Femur (tissue), 1 donor: Measurements from ENCODE around the gene GATB.
A peak's percentile ranks its signal among the peaks of the same experiment; 100 is the strongest.

Experiments used
- DNase-seq: peaks from one replicate; pipeline ENCODE4 v3.0.0-alpha.2; 2017

Gene GATB, protein sequence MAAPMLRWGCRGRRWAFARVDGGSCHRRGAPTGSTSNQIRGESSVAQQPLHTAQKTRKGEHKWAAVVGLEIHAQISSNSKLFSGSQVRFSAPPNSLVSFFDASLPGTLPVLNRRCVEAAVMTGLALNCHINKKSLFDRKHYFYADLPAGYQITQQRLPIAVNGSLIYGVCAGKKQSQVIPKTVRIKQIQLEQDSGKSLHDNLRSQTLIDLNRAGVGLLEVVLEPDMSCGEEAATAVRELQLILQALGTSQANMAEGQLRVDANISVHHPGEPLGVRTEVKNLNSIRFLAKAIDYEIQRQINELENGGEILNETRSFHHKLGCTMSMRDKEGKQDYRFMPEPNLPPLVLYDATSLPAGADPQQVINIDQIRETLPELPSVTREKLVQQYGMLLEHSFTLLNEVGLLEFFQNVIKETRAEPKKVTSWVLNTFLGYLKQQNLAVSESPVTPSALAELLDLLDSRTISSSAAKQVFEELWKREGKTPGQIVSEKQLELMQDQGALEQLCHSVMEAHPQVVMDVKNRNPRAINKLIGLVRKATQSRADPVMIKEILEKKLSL

DNA sequence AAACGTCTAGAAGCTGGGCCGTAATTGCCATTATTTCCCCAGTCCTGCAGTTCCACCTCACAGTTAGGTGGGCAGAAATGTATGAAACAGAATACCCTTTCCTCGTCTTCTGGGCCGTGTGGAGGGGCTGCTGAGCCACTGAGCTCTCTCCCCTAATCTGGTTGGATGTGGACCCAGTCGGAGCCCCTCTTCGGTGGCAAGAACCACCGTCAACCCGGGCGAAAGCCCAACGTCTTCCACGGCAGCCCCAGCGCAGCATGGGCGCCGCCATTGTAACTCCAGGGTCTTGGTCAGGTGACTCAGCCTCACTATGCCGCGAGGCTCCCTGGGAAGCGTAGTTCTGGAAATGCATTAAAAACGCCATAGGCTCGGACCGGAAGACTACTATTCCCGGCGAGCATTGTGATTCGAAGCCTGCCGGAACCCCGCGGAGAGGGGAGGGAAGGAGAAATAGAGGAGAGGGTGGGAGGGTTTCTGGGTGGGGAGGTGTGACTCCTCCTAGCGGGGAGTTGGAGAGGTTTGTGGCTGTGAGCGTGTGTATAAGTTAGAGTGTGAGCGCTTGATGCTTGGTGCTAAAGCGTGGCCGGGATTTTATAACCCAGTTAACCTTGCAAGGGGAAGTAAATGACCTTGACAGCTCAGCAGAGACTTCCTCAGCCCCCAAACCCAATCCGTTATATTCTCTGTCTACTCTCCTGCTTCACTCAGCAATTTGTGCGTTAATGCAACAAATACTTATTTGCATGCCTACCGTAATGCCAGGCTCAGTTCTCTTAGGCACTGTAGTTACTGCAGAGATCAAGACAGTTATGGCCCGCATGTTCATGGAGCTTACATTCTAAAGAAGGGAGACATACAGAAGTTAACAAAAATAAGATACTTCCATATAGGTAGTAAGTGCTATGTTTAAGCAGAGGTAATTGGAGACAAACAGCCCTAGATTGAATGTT, at the start of gene GATB:
GATB (minus strand) TSS at position 296 of the 950 bp plus-strand sequence; CDS start at position 271, 25 bp downstream.
- DNase-seq, result peak; percentile 98

DNA sequence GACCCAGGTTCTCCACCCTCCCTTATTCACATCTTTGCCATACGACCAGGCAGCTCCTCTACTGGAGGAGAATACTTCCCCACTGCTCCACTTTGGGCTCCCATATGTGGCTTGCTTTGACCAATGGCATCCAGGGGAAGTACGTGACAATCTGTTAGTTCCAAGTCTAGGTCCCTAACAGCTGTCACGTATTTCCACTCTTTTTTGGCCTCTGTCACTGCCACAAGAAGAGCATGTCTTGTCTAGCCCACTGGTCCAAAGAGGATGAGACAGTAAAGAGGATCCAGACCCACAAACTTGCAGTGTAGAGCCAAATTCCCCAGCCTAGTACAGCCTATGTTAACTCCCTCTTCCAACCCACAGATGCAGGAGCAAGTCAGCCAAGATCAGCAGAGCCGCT, 49.7 kb upstream of the GATB start:
- DNase-seq, result no peak

DNA sequence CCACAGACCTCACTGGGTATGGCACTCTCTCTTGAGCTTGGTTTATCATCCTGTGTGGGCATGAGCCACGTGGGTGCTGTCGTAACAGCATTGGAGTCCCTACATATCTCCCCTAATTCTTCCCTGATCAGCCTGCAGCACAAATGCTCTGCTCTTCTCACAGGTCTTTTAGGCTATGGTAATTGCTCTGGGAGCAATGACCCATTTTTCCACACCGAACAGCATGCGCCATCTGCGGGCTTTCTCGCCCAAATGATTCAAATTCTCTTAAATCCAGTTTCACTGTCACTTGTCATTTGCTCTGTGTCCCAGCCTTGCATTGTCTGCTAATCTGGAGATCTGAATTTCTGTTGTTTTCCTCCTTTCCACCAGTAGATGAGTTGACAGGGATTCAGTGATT, 48.9 kb upstream of the GATB start:
- DNase-seq, result no peak

DNA sequence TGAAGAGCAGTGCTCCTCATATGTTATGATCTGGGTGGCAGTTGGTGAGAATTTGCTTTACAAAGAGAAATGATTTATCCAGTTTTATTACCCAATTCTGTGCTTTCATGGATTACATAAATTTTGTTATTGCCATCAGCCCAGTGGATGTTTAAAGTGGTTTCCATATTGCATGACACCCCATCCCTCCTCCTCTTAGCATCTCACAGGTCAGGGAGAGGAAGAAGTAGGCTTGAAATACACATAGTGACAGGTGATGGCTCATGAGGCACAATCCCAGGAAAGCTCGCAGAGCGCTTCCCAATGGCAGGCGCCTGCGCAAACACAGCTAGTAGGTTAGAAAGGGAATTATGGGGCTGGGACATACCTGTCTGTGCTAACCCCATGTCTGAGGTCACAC, 47.7 kb upstream of the GATB start:
- DNase-seq, result no peak

DNA sequence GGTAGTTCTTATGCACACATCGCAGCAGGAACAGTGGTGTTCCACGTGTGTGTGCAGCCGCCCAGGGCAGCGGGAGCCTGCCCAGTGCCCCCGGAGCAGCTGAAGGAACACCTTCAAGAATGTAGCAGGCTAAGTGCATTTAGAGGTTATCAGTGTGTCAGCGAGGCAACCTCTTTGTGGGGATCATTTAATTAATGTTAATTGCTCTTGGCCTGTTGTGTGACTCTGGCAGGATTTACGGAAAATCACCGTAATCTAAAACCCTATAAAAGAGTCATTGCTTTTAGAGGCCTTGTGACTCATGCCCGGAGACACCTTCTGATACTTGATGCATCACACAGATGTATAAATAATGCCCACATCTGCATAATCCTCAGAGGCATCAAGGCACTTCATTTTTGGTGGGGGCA, 47.3 kb upstream of the GATB start:
- no peak for DNase-seq

DNA sequence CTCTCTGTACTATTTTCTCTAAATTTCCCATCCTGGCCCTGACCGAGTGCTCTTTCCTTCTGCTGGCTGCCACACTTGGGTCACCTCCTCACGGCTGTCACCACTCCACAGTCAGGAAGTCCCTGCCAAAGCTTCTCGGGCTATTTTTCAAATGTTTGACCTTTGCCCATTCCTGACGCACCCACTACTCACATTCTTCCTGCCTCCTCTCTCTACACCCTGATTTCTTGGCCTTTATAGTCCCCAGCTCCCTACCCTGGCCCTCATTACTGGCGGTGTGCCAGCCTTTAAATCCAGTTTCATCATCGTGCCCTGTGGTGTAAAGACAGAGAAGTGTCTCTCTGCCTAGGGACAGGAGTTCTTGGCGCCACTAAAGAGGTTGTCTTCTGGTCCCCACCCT, 46.4 kb upstream of the GATB start:
- peak; percentile 31 for DNase-seq

DNA sequence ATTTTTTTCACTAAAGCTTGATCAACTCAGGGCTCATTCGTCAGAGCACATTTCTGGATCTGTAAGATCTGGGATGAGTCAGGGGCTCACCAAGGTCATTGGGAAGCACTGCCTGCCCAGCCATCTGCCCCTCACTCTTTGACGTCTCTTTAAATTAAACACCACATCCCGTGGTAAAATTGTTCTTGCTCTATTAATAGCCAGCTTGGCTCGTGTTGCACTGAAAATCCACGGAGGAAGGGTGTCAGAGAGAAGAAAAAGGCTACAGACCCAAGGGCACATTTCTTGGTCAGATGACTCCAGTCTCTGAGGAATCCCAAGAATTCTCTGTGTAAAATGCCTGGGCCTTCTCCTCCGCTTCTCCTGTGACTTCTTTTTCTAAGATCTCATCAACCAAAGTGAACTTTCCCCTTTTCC, 45.7 kb upstream of the GATB start:
- DNase-seq, result no peak

DNA sequence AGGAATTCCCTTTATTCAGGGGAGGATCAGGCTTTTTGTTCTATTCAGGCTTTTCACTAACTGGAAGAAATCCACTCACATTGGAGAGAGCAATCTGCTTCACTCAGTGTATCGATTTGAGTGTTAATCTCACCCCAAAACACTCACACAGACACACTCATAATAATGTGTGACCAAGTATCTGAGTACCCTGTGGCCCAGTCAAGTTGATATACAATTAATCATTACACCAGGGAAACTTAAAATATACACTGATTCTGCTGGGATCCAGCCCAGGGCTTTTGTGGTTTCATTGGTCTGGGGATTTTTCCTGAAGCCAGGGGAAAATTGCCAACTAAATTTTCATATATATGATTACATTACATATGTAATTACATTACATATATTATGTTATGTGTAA, 44.0 kb upstream of the GATB start:
- no peak for DNase-seq

DNA sequence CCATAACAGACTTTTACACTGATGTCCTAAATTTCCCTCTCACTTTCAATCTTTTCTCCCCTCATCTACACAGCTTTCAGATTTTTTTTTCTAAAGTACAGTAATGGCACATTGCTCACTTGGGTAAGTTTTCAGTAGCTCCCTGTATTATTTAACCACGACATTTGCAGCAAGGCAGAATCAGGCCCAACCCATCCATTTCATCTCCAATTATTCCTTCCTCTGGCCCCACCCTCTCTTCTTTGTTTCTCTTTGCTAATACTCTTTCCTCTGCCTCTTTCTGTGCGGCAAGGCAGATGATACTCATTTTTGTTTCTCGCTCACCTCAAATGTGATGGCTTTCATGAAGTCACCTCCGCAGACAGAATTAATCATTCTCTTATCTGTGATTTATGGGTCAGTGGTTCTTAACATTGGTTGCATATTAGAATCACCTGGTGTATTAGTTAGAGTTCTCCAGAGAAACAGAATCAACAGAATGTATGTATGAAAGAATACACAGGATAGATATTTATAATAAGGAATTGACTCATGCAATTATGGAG, 43.4 kb upstream of the GATB start:
- DNase-seq, result no peak

DNA sequence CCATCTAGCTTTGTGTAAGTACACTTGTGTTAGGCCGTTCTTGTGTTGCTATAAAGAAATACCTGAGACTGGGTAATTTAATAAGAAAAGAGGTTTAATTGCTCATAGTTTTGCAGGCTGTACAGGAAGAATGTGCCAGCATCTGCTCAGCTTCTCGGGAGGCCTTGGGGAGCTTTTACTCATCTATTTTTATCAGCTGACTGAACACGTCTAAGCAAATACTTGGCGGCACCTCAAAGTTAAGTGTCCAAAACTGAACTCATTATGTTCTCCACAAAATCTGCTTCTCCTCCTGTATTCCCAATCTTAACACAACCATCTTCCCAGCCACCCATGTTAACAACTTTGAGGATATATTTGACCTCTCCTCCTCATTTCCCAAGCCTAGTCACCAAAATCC, 42.4 kb upstream of the GATB start:
- DNase-seq, result no peak

DNA sequence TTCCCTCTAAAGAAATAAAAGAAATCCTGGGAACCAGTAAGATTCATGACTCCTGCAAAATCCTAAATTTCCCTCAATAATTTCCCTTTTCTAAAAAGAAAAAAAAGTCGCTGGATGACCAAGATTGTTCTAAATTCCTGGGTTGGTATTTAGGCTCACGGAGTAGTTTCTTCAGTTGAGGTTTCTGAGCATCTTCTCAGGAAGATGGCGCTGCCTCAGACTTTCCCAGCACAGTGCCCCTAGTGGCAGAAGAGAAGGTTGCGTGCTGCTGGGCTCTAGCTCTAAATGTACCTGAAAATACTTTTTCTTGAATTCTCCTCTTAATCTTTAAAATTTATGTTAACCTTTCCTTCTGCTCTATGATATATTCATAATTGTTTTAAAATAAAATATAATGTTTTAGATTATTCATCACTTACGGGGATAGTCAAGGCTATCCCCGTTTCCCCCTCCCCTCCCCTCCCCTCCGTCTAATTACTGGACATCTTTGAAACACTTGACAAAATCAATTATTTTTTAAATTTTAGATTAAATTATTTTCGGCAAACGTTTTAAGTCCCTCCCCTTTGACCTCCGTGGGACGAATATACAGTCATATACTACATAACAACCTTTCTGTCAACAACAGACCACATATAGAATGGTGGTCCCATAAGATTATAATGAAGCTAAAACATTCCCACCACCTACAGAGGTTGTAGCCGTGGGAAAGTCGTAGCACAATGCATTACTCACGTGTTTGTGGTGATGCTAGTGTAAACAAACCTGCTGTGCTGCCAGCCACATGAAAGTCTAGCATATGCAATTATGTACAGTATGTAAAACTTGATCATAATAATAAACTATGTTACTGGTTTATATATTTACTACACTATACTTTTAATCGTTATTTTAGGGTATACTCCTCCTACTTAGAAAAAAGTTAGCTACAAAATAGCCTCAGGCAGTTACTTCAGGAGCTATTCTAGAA, 41.0 kb upstream of the GATB start:
- no peak for DNase-seq

DNA sequence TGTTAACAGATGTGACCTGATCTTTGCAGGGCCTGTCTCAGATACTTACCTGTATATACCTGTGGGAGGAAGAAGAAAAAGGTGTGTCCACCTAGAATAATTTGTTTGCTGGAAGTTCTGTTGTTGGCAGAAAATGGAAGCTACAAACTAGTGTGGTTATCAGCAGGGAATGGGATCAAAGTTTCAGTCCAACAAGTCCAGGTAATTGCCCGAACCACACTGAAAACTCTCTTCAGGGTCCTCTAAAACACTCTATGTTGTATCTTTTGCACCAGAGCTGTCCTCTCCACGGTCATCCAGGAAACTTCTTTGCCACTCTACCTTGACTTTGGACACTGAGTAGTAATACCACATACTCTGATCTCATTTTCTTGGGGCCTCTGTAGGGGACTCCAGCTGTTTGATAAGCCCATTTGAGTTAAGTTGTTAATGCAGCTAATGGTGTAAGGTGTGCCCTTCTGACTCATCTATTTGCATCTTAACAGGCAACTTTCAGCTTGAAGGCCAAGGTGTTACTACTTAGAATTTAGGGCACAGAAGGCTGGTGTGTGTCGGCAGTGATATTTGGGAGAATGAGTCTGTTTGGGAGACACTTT, 38.7 kb upstream of the GATB start:
- no peak for DNase-seq

DNA sequence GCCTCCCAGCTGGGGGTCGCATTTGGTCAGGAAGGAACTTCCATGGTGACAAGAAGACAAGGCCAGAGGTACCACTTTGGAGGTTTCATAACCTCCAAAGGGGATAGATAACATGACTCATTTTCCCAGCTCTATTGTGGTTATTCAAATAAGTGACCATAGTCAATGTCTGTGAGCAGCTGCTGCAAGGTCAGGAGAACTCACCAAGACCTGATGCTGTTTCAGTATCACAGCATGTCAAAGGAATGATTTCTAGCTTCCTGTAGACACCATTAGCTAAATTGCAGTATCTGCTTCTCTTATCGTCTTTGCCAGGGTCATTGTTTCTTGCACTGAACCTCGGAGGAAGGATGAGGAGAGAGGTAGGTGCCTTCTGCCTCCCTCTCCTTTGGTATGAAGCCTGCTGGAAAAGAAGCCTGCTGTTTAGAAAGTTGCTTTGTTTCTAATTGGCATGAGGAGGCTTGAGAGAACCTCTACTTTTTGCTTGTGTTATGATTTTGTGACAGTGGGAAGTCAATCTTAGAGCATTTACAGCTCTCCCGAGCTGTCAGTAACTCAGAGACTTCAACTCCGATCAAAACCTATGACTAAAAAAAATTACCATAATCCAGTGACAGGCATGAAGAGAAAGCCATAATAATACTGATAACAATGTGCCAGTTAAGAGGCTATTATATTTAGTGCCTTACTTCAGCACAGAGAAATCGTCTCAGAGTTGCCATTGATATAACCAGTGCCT, 38.0 kb upstream of the GATB start:
- DNase-seq, result no peak

DNA sequence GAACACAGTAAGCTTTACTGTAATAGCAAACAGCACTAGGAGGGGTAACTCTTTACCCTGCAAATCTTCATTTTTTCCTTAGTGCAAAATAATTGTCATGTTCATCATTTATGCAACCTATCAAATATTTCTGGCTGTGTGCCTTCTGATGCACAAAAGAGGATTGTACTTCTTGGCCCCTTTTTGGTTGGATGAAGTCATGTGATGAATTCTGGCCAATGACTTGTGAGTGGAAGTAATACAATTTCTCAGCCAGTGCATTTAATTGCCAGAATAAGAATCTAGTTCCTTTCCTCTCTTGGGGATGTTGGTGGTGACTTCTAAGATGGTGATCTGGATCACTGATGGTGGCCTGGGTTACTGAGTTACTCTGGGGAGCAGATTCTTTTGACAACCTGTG, 37.0 kb upstream of the GATB start:
- DNase-seq, result no peak

DNA sequence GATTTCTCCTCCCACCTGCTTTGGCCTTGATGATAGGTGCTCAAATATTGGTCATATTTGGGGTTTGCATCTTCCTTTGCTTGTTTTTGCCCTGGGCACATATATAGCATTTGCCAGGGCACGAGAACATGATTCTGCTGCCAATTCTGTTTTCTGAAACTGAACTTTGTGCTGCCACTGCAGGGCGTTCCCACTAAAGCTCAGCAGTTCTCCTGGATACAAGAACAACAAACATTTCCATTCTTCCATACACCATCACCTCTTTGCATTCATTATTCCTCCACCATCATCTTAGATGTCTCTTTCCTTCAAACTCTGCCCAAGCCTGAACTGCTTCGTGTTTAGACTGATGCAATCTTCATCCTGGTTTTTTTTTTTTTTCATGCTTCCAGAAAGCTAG, 36.3 kb upstream of the GATB start:
- DNase-seq, result no peak

DNA sequence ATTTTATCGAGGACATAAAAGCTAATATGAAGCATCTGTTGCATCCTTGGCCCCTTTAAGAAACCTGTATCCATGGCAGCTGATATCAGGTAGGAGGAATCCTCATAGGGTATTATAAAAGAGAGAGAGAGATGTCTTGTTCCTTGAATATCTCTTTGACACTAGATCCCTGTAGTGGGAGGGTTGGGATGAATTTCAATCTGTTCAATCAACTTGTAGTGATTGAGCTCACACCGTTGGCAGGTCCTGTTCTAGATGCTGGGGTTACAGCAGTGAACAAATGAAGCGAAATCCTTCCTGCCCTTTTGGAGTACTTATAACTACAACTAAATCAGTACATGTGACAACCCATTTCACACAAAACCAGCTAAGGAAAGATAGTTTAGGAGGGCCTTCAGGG, 35.3 kb upstream of the GATB start:
- DNase-seq, result no peak

DNA sequence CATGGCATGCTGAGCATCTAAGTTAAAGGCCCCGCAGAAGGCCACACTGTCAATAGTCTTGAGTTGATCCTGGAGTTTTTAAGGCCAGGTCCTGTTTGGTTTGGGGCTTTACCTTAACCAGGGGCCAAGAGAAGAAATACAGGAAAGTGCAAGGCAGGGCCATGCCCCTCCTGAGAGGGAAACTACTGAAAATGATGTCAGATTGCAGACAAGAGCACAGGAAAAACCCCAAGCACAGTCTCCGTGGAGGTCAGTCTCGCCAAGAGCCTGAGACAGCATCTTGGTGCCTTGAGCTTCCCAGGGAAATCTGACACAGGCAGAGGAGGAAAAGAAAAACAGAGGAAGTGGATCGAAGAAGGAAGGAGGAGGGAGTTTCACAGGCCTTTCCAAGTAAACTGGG, 32.2 kb upstream of the GATB start:
- DNase-seq, result no peak

DNA sequence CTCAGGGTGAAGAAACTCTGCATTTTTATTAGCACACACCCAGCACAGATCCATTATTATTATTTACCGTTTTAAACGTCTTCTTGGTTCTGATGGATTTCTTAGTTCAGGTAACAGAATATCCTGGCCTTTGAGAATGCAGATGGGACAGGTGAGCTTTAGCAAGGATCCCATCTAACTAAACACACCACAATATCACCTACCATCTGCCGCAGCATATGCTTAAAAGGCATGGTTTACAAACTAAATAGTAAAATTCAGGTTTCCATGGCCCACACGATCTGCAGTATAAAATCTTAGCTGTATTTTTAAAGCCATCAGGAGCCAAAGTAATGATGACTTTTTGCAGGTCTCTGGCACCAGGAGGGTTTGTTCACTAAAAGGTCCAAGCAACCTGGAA, 31.7 kb upstream of the GATB start:
- DNase-seq, result no peak

DNA sequence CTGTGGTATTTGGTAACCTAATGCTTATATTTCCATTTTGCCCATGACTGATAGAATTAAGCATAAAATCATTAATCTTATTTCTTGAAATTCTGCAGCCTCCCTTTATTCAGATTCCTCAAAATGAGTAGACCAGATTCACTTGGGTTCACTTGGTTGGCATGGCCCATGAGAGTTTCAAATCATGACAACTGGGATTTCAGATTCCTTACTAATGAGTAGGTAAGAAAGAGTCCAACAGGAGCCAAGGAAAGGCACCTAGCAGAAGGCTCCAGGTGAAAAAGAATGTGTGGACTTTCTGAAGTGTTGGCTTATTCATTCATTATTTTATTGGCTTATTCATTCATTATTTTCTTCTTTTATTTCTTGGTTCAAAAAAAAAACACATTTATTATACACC, 27.2 kb upstream of the GATB start:
- no peak for DNase-seq

DNA sequence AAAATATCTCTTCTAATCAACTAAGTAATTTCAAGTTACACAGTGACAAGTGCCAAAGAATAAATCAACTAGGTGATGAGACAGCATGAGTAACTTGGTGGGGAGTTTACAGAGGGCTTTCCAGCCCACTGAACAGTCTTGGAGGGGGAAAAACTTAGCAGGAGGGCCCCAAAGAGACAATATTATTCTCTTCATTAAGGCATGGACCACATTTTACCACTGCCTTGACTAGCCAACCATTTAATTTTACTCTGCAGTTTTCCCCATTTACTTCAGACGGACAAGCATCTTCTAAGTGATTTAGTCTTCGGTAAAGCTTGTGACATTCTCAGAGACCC, 25.3 kb upstream of the GATB start:
- DNase-seq, result no peak

DNA sequence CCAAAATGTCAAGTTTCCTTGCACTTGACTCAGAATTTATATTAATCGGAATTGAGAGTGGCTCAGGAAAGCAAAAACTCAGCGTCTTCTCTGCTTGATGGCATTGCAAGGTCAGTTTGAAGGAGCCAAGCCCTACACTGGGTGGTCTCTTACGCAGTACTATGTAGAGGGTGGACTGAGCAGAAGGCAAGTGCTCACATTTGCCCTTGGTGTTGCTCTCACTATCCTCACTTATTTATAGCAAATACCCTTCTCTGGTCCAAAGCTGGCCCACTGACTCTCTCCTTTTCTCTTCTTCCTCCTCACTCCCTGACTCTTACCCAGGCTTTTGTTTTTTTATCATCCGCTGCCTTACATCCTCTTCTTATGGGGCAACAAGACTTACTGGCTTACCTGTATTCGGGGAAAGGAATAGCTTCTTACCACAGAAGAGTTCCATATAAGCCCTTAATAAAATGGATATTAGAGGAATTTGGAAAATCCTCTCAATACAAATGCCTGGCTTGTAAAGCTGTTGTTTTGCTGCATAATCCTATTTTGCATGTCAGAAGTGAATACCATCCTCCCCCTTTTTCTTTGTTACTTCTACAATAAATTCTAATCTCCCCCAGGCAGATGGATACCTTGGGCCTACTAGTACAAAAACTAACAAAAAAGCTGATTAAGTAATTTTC, 24.8 kb upstream of the GATB start:
- DNase-seq, result no peak
